NB4 (cell line): Measurements from ENCODE around the gene SCFD2.

Experiments used
- CTCF ChIP-seq: IDR thresholded peaks from one replicate; pipeline ENCODE4 v1.5.1; 2012; ENCODE audit warnings: low read depth, low read length
- MAX ChIP-seq: IDR thresholded peaks from 2 replicates; pipeline ENCODE4 v1.6.1; 2011; ENCODE audit warnings: low read depth, low read length
- POLR2A ChIP-seq: IDR thresholded peaks from 2 replicates; pipeline ENCODE4 v1.6.1; 2011; ENCODE audit warnings: mild to moderate bottlenecking; ENCODE audit not compliant: insufficient read length; ENCODE audit errors: extremely low read depth

GRCh38 chr4:53314252-53314651, 51.6 kb downstream of the SCFD2 start:
- TF ChIP-seq CTCF, result no peak
- TF ChIP-seq POLR2A, result no peak
- TF ChIP-seq MAX, result no peak
